Right renal cortex interstitium (tissue), 3 donors: Measurements from ENCODE around the gene CHST11. TPM values are rescaled to one million over a fixed set of nuclear protein-coding genes. Genes with fewer than 3 reads are reported as not detected.

Source experiments
- DNase-seq, 3 donors: peaks; one replicate each; pipeline ENCODE4 v3.0.0-alpha.2; 2013; ENCODE audit warnings: low read depth in 3 of 3, low spot score in 2 of 3
- polyA plus RNA-seq, 3 donors: library from polyadenylated mRNA; unstranded; fragments of 120-200 nt; gene quantifications; one replicate each; pipeline ENCODE4 v1.2.1, GENCODE V29; 2013; ENCODE audit not compliant: insufficient read length in 3 of 3

Gene CHST11
- polyA plus RNA-seq, 3 donors = 7.3 to 8.6 (median 8.0) TPM

- no peak for DNase-seq
Measured at GRCh38 chr12:104458694-104459367, 2.1 kb downstream of the CHST11 start.

GRCh38 chr12:104459368-104459909, 2.7 kb downstream of the CHST11 start:
- no peak for DNase-seq

- DNase-seq = no peak
Measured at GRCh38 chr12:104460041-104460719, 3.4 kb downstream of the CHST11 start.

- no peak for DNase-seq
Measured at GRCh38 chr12:104460973-104461698, 4.4 kb downstream of the CHST11 start.

- DNase-seq = no peak
Measured at GRCh38 chr12:104462325-104462724, 5.6 kb downstream of the CHST11 start.

- no peak for DNase-seq
Measured at GRCh38 chr12:104462931-104463339, 6.2 kb downstream of the CHST11 start.

- DNase-seq = no peak
Measured at GRCh38 chr12:104463368-104463767, 6.6 kb downstream of the CHST11 start.

GRCh38 chr12:104464899-104465298, 8.2 kb downstream of the CHST11 start:
- no peak for DNase-seq

- no peak for DNase-seq
Measured at GRCh38 chr12:104466709-104467345, 10.1 kb downstream of the CHST11 start.

- no peak for DNase-seq
Measured at GRCh38 chr12:104467346-104467837, 10.6 kb downstream of the CHST11 start.

- DNase-seq = no peak
Measured at GRCh38 chr12:104468371-104468770, 11.6 kb downstream of the CHST11 start.

- DNase-seq = no peak
Measured at GRCh38 chr12:104469066-104469465, 12.3 kb downstream of the CHST11 start.

GRCh38 chr12:104469523-104469922, 12.8 kb downstream of the CHST11 start:
- no peak for DNase-seq

- no peak for DNase-seq
Measured at GRCh38 chr12:104470521-104470920, 13.8 kb downstream of the CHST11 start.

GRCh38 chr12:104471336-104471735, 14.6 kb downstream of the CHST11 start:
- DNase-seq = no peak

- DNase-seq = no peak
Measured at GRCh38 chr12:104472748-104473147, 16.0 kb downstream of the CHST11 start.

GRCh38 chr12:104473374-104473983, 16.7 kb downstream of the CHST11 start:
- no peak for DNase-seq

- DNase-seq = no peak
Measured at GRCh38 chr12:104475271-104475670, 18.5 kb downstream of the CHST11 start.

GRCh38 chr12:104477510-104478390, 21.0 kb downstream of the CHST11 start:
- no peak for DNase-seq
